Keratinocyte (primary cell): Measurements from ENCODE around the gene FOXD4L3.
"Not testable (repeated sequence)": the region's sequence is repeated elsewhere in the genome, so short reads cannot be mapped to it uniquely, and the experiment has no call there.

ENCODE experiments used
- CTCF ChIP-seq, 3 experiments: IDR thresholded peaks in 1 of 3; conservative IDR thresholded peaks in 1 of 3; optimal IDR thresholded peaks in 1 of 3; 2 replicates in 2 of 3; 3 replicates in 1 of 3; pipeline versions ENCODE3 to v1.5.1; 2011; ENCODE audit warnings: low read length in 3 of 3, mild to moderate bottlenecking in 3 of 3, moderate library complexity in 2 of 3, control low read depth in 1 of 3, inconsistent platforms in 1 of 3; ENCODE audit not compliant: insufficient read depth in 2 of 3; ENCODE audit errors: extremely low read depth in 1 of 3
- EZH2 ChIP-seq: IDR thresholded peaks from one replicate; pipeline ENCODE4 v1.6.1; 2012; ENCODE audit warnings: inconsistent platforms, mild to moderate bottlenecking, low read length, moderate library complexity

GRCh38 chr9:68330531-68331173 is 28.0 kb downstream of the FOXD4L3 start:
- TF ChIP-seq CTCF (optimal IDR thresholded peaks at IDR 0.05 in 1 of 3, IDR thresholded peaks at IDR 0.05 in 1 of 3, conservative IDR thresholded peaks at IDR 0.05 in 1 of 3; ENCODE audit: extremely low read depth in 1 of 3, insufficient read depth in 2 of 3, low read length in 3 of 3); EZH2: not testable (repeated sequence)
